HepG2 (cell line): ENCODE results near the gene BPIFA2. TPM values are rescaled to one million over a fixed set of nuclear protein-coding genes. Genes with fewer than 3 reads are reported as not detected.

ENCODE experiments used
- ATF2 ChIP-seq: sonication (generic); formaldehyde crosslinking; IDR thresholded peaks from 2 replicates; pipeline ENCODE4 v1.4.0; 2020; ENCODE audit warnings: missing genetic modification reagents
- HIC2 ChIP-seq: sonication (generic); formaldehyde crosslinking; IDR thresholded peaks from 2 replicates; pipeline ENCODE4 v1.9.0; 2022; ENCODE audit warnings: low read depth, missing genetic modification reagents
- HOMEZ ChIP-seq: IDR thresholded peaks from 2 replicates; pipeline ENCODE4 v1.6.1; 2016; ENCODE audit warnings: low read depth
- KDM2A ChIP-seq: sonication (generic); formaldehyde crosslinking; IDR thresholded peaks from 2 replicates; pipeline ENCODE4 v1.4.0; 2020; ENCODE audit warnings: low read depth, missing genetic modification reagents, borderline replicate concordance
- MIER2 ChIP-seq: IDR thresholded peaks from 2 replicates; pipeline ENCODE4 v1.6.1; 2016; ENCODE audit warnings: missing biosample characterization, missing genetic modification reagents
- MIER3 ChIP-seq: IDR thresholded peaks from 2 replicates; pipeline ENCODE4 v1.6.1; 2016; ENCODE audit warnings: missing compliant biosample characterization, borderline replicate concordance
- SMC3 ChIP-seq: IDR thresholded peaks from 2 replicates; pipeline ENCODE4 v1.6.1; 2011; ENCODE audit warnings: low read length, improper control_type of control experiment
- STAG1 ChIP-seq: sonication (generic); formaldehyde crosslinking; IDR thresholded peaks from 2 replicates; pipeline ENCODE4 v1.4.0; 2020; ENCODE audit warnings: missing genetic modification reagents
- ZC3H4 ChIP-seq: sonication (generic); formaldehyde crosslinking; IDR thresholded peaks from 2 replicates; pipeline ENCODE4 v1.4.0; 2020; ENCODE audit warnings: missing genetic modification reagents, borderline replicate concordance
- polyA plus RNA-seq, 8 experiments: library from polyadenylated mRNA; depleted of rRNA in 3 of 8; stranded (reverse) in 7 of 8; unstranded in 1 of 8; fragments of >200 nt; fragmentation: Illumina TruSeq in 4 of 8; extraction: Trizol in 4 of 8; gene quantifications; 2 replicates each; pipeline versions ENCODE4 v1.2.1 to v1.2.3, GENCODE V29; 2011 to 2016; ENCODE audit warnings: low read depth in 4 of 8, missing spikeins in 1 of 8, mixed read lengths in 1 of 8; ENCODE audit not compliant: insufficient read depth in 1 of 8
- total RNA-seq, 5 experiments: library from RNA; depleted of rRNA; stranded (reverse); fragments of >200 nt; fragmentation: Illumina TruSeq; extraction: Trizol; gene quantifications; 2 replicates each; pipeline ENCODE4 v1.2.3, GENCODE V29; 2016; ENCODE audit warnings: low read depth in 1 of 5

BPIFA2 gene
- total and polyA plus RNA-seq, 2 of the 13 experiments (the other 11 are each of a cell fraction or from before 2014, with no cell fraction given): not detected

GRCh38 chr20:33211817-33212424, 44.0 kb downstream of the BPIFA2 start (continued):
- TF ChIP-seq MIER2 (peak; percentile 94), SMC3 (peak; percentile 84), STAG1 (CRISPR knock-in tag) (peak; percentile 76), ZC3H4 (no peak), ATF2 (CRISPR knock-in tag) (no peak), HIC2 (CRISPR knock-in tag) (no peak), KDM2A (CRISPR knock-in tag) (0 out of 2 replicates have a peak, but pooled peaks have one; percentile 23), HOMEZ (CRISPR knock-in tag) (0 out of 2 replicates have a peak, but pooled peaks have one; percentile 27), MIER3 (CRISPR knock-in tag) (0 out of 2 replicates have a peak, but pooled peaks have one; percentile 34)
